Spleen (tissue), 11 donors: ENCODE measurements around the gene RAP1GAP. TPM values are rescaled to one million over a fixed set of nuclear protein-coding genes. Genes with fewer than 3 reads are reported as not detected.

Experiments used
- DNase-seq: peaks from one replicate; pipeline ENCODE4 v3.0.0-alpha.2; 2020
- H3K27ac ChIP-seq, 8 donors: fragments of 200-600 bp; sonication (generic) in 7 of 8; 1 replicate in 4 of 8; 2 replicates in 4 of 8; pipeline versions ENCODE4 v1.5.0 to v1.8.0; 2016 to 2021; ENCODE audit warnings: inconsistent platforms in 4 of 8, mild to moderate bottlenecking in 4 of 8, moderate library complexity in 1 of 8
- H3K27me3 ChIP-seq, 7 donors: fragments of 200-600 bp; sonication (generic) in 6 of 7; replicated peaks in 1 of 7; 1 replicate in 4 of 7; 2 replicates in 3 of 7; pipeline versions ENCODE4 v1.5.0 to v1.8.0; 2016 to 2021; ENCODE audit warnings: inconsistent platforms in 3 of 7, mild to moderate bottlenecking in 1 of 7
- H3K36me3 ChIP-seq, 6 donors: fragments of 200-600 bp; sonication (generic) in 5 of 6; 1 replicate in 4 of 6; 2 replicates in 2 of 6; pipeline versions ENCODE4 v1.5.0 to v1.8.0; 2016 to 2021; ENCODE audit warnings: inconsistent platforms in 2 of 6
- H3K4me1 ChIP-seq, 6 donors: fragments of 200-600 bp; sonication (generic) in 5 of 6; 1 replicate in 3 of 6; 2 replicates in 3 of 6; pipeline versions ENCODE4 v1.5.0 to v1.8.0; 2016 to 2021; ENCODE audit warnings: inconsistent platforms in 3 of 6
- H3K4me3 ChIP-seq, 8 donors: fragments of 200-600 bp; sonication (generic) in 7 of 8; 1 replicate in 4 of 8; 2 replicates in 4 of 8; pipeline versions ENCODE4 v1.5.0 to v1.8.0; 2016 to 2021; ENCODE audit warnings: inconsistent platforms in 4 of 8, mild to moderate bottlenecking in 4 of 8, moderate library complexity in 2 of 8
- H3K9me3 ChIP-seq, 8 donors: fragments of 200-600 bp; sonication (generic) in 7 of 8; 1 replicate in 4 of 8; 2 replicates in 4 of 8; pipeline versions ENCODE4 v1.5.0 to v1.8.0; 2016 to 2021; ENCODE audit warnings: inconsistent platforms in 4 of 8
- POLR2A ChIP-seq, 3 donors: fragments of 450-650 bp; IDR thresholded peaks; one replicate each; pipeline ENCODE4 v1.5.1; 2017; ENCODE audit warnings: antibody characterized with exemption in 3 of 3, mild to moderate bottlenecking in 1 of 3
- POLR2AphosphoS5 ChIP-seq, 3 donors: sonication (generic); formaldehyde crosslinking; IDR thresholded peaks; one replicate each; pipeline ENCODE4 v1.5.1; 2017; ENCODE audit warnings: antibody characterized with exemption in 3 of 3
- WGBS, 5 donors: extraction: QIAGEN DNeasy Blood & Tissue Kit in 3 of 5; methylation state at CpG; one replicate each; pipeline versions ENCODE4 v1.1.5 to v1.1.7; 2013 to 2018; 5-methylcytosine and 5-hydroxymethylcytosine counted together
- intact Hi-C: fragments of 100-400 bp; cut with DNase I; formaldehyde crosslinking; loops from one replicate; pipeline ENCODE4 v1.15.0; 2023; ENCODE audit warnings: low total_unique reads
- polyA plus RNA-seq, 3 donors: library from polyadenylated mRNA; stranded (reverse); fragments of 200-250 nt; gene quantifications; one replicate each; pipeline ENCODE4 v1.2.1, GENCODE V29; 2013
- total RNA-seq, 7 donors: library from RNA; depleted of rRNA in 3 of 7; stranded (reverse); fragments of >200 nt in 3 of 7; fragmentation: NEBNext Ultra II Directional in 4 of 7; extraction: Animal tissue kit (Norgen Biotek cat#: 25700) in 4 of 7; gene quantifications; one replicate each; pipeline versions ENCODE4 v1.1.0 to v1.2.1, GENCODE V29; 2016 to 2021
- TF ChIP-seq, protein P1 (sequence below), 11 experiments: fragments of 200-600 bp in 7 of 11; fragments of 450-650 bp in 4 of 11; sonication (generic) in 4 of 11; IDR thresholded peaks in 8 of 11; conservative IDR thresholded peaks in 3 of 11; 1 replicate in 7 of 11; 2 replicates in 4 of 11; pipeline versions ENCODE4 v1.4.0 to v1.8.0; 2016 to 2021; ENCODE audit warnings: antibody characterized with exemption in 11 of 11, inconsistent platforms in 4 of 11, mild to moderate bottlenecking in 1 of 11
- donor health status: healthy with polysubstance abuse.
- donor health status: DM: no; HTN: no; CAD: no; lungs with moderate emphysema.
- donor health status: DM: no; HTN: no; CAD: no.
- donor health status: Bipolar disorder and iron deficiency.
- donor health status: healthy.
- donor health status: DM: no; HTN: no; CAD: no.
- donor health status: DM: yes; HTN: yes; CAD: no.

RAP1GAP gene
- total and polyA plus RNA-seq, 10 donors: 0.30 to 12.1 (median 0.86) TPM

DNA sequence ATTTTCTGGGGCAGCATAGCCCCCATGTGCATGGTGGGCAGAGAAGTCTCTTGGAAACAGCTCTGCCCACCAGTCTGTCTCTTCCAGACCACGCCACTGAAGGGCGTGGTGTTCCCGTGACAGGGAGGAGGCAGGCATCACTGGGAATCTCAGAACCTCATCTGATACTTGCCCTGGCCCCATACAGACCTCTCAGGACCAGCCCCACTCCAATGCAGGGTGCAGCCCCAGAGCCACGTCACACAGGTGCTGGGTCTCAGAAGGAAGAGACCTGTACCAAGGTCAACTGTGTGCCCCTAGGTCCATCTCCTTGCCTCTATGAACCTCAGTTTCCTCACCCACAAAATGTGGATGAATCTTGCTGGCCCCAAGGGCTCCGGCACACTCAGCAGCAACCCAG, 7.3 kb downstream of the RAP1GAP start:
- WGBS, 5 donors: 50 to 96% (median 77%) methylated on average over 2 to 5 of the region's 5 CpGs
- Histone ChIP-seq H3K4me3 (no peak overlapping the region), H3K27me3 (peaks cover 0 to 89% (median 29%) of the 10 kb centered on the region in 7 donors), H3K4me1 (peaks cover 4 to 20% (median 10%) of the 10 kb centered on the region in 6 donors), H3K36me3 (no peaks in the 10 kb centered on the region), H3K9me3 (no peaks in the 10 kb centered on the region), H3K27ac (no peak overlapping the region)
- no peak for TF ChIP-seq POLR2AphosphoS5 (IDR thresholded peaks at IDR 0.05)
- TF ChIP-seq, protein P1, sequence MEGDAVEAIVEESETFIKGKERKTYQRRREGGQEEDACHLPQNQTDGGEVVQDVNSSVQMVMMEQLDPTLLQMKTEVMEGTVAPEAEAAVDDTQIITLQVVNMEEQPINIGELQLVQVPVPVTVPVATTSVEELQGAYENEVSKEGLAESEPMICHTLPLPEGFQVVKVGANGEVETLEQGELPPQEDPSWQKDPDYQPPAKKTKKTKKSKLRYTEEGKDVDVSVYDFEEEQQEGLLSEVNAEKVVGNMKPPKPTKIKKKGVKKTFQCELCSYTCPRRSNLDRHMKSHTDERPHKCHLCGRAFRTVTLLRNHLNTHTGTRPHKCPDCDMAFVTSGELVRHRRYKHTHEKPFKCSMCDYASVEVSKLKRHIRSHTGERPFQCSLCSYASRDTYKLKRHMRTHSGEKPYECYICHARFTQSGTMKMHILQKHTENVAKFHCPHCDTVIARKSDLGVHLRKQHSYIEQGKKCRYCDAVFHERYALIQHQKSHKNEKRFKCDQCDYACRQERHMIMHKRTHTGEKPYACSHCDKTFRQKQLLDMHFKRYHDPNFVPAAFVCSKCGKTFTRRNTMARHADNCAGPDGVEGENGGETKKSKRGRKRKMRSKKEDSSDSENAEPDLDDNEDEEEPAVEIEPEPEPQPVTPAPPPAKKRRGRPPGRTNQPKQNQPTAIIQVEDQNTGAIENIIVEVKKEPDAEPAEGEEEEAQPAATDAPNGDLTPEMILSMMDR (IDR thresholded peaks at IDR 0.05 in 8 of 11, conservative IDR thresholded peaks at IDR 0.05 in 3 of 11): no peak
- TF ChIP-seq POLR2A (IDR thresholded peaks at IDR 0.05): no peak
- peak; percentile 21 for DNase-seq
- intact Hi-C loops: loop anchor here (10.0 kb wide), 1 partner anchor 147 kb away; no protein-coding TSS in a partner anchor

DNA sequence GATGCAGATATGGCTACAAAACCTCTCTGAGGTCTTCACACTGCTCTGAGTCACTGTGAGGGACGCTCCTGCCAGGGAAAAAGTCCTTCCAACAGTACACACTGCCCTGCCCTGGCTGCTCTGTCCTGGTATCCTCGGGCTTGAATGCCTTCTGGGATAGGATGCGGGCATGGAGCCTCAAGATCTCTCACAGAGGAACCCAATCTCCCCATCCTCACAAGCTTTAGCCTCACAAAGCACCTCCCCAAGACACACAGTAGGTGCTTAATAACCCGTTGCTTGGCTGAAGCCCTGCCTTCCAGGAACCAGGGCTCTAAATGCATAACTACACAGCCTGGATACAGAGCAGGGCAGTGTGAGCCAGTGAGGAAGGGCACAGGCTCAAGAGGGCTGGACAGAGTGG, 9.2 kb downstream of the RAP1GAP start:
- DNase-seq: peak; percentile 24

DNA sequence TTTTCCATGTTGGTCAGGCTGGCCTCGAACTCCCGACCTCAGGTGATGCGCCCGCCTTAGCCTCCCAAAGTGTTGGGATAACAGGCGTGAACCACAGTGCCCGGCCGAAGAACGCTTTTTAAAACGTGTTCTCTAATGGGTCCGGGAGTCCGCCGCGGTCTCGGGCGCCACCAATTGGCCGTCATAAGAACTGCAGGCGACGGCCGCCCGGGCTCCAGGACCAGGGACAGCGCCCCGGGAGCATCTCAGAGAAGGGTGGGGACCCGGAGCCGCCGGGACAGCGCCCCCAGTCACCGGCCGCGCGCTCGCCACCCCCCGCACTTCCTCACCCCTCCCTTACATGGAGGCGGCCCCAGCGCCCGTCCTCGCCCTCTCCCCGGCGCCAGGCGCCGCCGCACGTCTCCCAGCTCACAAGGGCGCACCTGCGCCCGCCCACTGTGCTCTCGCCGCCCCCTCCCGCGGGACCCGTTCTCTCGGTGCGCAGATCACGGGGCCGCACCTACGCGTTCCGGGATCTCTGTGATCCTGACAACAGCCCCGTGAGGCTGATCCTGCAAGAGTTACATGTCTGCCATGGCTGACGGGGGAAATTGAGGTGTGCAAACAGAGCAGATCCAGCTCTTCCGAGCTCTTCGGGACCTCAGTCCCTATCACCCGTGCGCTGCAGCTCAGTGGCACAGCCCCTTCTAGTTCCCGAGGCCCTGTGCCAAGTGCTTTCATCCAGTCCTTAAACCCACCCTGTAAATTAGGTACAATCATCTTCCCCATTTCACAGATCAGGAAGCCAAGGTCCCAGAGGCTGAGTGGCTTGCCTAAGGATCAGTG, 9.8 kb downstream of the RAP1GAP start:
- Histone ChIP-seq H3K9me3 (no peaks in the 10 kb centered on the region), H3K4me1 (peaks cover 4 to 18% (median 10%) of the 10 kb centered on the region in 6 donors), H3K27me3 (peaks cover 0 to 63% (median 18%) of the 10 kb centered on the region in 7 donors), H3K27ac (no peak overlapping the region), H3K36me3 (no peaks in the 10 kb centered on the region), H3K4me3 (peak overlapping the region in 1 of 8 donors; percentile 55)
- WGBS, 5 donors: 2 to 3% (median 3%) methylated on average over 41 to 64 of the region's 64 CpGs
- intact Hi-C loops: no loop called here
- TF ChIP-seq POLR2AphosphoS5 (IDR thresholded peaks at IDR 0.05): peak in 2 of 3 donors; percentile 16 to 74
- TF ChIP-seq, protein P1 (IDR thresholded peaks at IDR 0.05 in 8 of 11, conservative IDR thresholded peaks at IDR 0.05 in 3 of 11): peak; percentile 71 to 98 (median 92)
- TF ChIP-seq POLR2A (IDR thresholded peaks at IDR 0.05): no peak
- DNase-seq: peak; percentile 95

More for the DNA sequence above, 9.2 kb downstream of the RAP1GAP start:
- no peaks in the 10 kb centered on the region for H3K9me3 ChIP-seq
- no peaks in the 10 kb centered on the region for H3K36me3 ChIP-seq
- peaks cover 0 to 69% (median 18%) of the 10 kb centered on the region in 7 donors for H3K27me3 ChIP-seq
- intact Hi-C loops: loop anchor here (10.0 kb wide), 1 partner anchor 145 kb away; no protein-coding TSS in a partner anchor
- TF ChIP-seq POLR2A (IDR thresholded peaks at IDR 0.05) (no peak), POLR2AphosphoS5 (IDR thresholded peaks at IDR 0.05) (no peak)
- TF ChIP-seq, protein P1 (IDR thresholded peaks at IDR 0.05 in 8 of 11, conservative IDR thresholded peaks at IDR 0.05 in 3 of 11): no peak
- WGBS, 5 donors: 47 to 60% (median 52%) methylated on average over 4 of the region's 4 CpGs
- H3K4me1 ChIP-seq: peaks cover 4 to 18% (median 10%) of the 10 kb centered on the region in 6 donors
- H3K4me3 ChIP-seq: no peak overlapping the region
- H3K27ac ChIP-seq: no peak overlapping the region
